ENCODE measurements around the gene FGB.

- no peak for TF ChIP-seq POLR2A (IDR thresholded peaks at IDR 0.05; ENCODE audit: low read length)
- TF ChIP-seq GATA1 (IDR thresholded peaks at IDR 0.05; ENCODE audit: low read depth, low read length): no peak
Measured at GRCh38 chr4:154602404-154603020, 39.7 kb downstream of the FGB start.

Data from erythroblast (primary cell).